OCI-LY7 (cell line): ENCODE results near the gene CDH23. TPM values are rescaled to one million over a fixed set of nuclear protein-coding genes. Genes with fewer than 3 reads are reported as not detected.

ENCODE experiments used
- BruUV-seq: library from RNA; stranded (reverse); fragments of 400-500 nt; replicated peaks from 2 replicates; lab custom pipeline; 2021; lab: Mats Ljungman, UMichigan
- CTCF ChIA-PET: fragments of 300-600 bp; sonication (Branson Sonifier 250); formaldehyde crosslinking; loops from one replicate; lab custom pipeline; 2022; ENCODE audit warnings: antibody characterized with exemption; ENCODE audit not compliant: unreplicated experiment; lab: Charles Lee
- POLR2A ChIA-PET: fragments of 300-600 bp; sonication (Branson Sonifier 250); formaldehyde crosslinking; loops from one replicate; lab custom pipeline; 2022; ENCODE audit warnings: antibody characterized with exemption; lab: Charles Lee
- DNase-seq: peaks from one replicate; pipeline ENCODE4 v3.0.0-alpha.2; 2015; ENCODE audit warnings: low spot score
- H2AFZ ChIP-seq: fragments of 200-600 bp; sonication (generic), shearing (Covaris generic); 2 replicates; pipeline ENCODE4 v1.6.1; 2014; ENCODE audit warnings: mild to moderate bottlenecking, antibody characterized with exemption, low read length, moderate library complexity
- H3K27ac ChIP-seq: fragments of 200-600 bp; sonication (generic); 2 replicates; pipeline ENCODE4 v1.5.1; 2014; ENCODE audit warnings: mixed run types, low read depth, mild to moderate bottlenecking, moderate library complexity, low read length, inconsistent platforms; ENCODE audit not compliant: poor library complexity, severe bottlenecking
- H3K36me3 ChIP-seq: fragments of 200-600 bp; sonication (generic); 2 replicates; pipeline ENCODE4 v1.6.1; 2014; ENCODE audit warnings: mild to moderate bottlenecking, antibody characterized with exemption, low read length, moderate library complexity, mixed read lengths; ENCODE audit not compliant: insufficient read depth
- H3K4me1 ChIP-seq: fragments of 200-600 bp; sonication (generic); 2 replicates; pipeline ENCODE4 v1.5.1; 2014; ENCODE audit warnings: mild to moderate bottlenecking, low read length; ENCODE audit not compliant: insufficient read depth, poor library complexity, severe bottlenecking
- H3K4me2 ChIP-seq: fragments of 200-600 bp; sonication (generic); 2 replicates; pipeline ENCODE4 v1.6.1; 2014; ENCODE audit warnings: mild to moderate bottlenecking, low read length
- H3K4me3 ChIP-seq: fragments of 200-600 bp; sonication (generic); 2 replicates; pipeline ENCODE4 v1.5.1; 2014; ENCODE audit warnings: mild to moderate bottlenecking, low read depth, low read length; ENCODE audit not compliant: poor library complexity, severe bottlenecking
- H3K79me2 ChIP-seq: fragments of 200-600 bp; sonication (generic); 2 replicates; pipeline ENCODE4 v1.6.1; 2016; ENCODE audit warnings: low read depth, mild to moderate bottlenecking, low read length, moderate library complexity, mixed read lengths; ENCODE audit not compliant: insufficient read depth
- H3K9me2 ChIP-seq: fragments of 200-600 bp; sonication (generic); 2 replicates; pipeline ENCODE4 v1.6.1; 2016; ENCODE audit warnings: mild to moderate bottlenecking, low read length, mixed read lengths; ENCODE audit not compliant: insufficient read depth
- H3K9me3 ChIP-seq: fragments of 200-600 bp; sonication (generic); 2 replicates; pipeline ENCODE4 v1.6.1; 2014; ENCODE audit warnings: mild to moderate bottlenecking, mixed run types, low read length, mixed read lengths
- H4K20me1 ChIP-seq: fragments of 200-600 bp; sonication (generic); 2 replicates; pipeline ENCODE4 v1.6.1; 2014; ENCODE audit warnings: mild to moderate bottlenecking, antibody characterized with exemption, low read length, moderate library complexity, mixed read lengths; ENCODE audit not compliant: insufficient read depth
- CTCF ChIP-seq: fragments of 200-600 bp; sonication (generic); conservative IDR thresholded peaks from 2 replicates; pipeline ENCODE4 v1.5.1; 2014; ENCODE audit warnings: mild to moderate bottlenecking, antibody characterized with exemption, low read length, moderate library complexity, mixed read lengths
- EZH2phosphoT487 ChIP-seq: fragments of 200-600 bp; sonication (generic); IDR thresholded peaks from 2 replicates; pipeline ENCODE4 v1.6.1; 2018; ENCODE audit warnings: low read depth, borderline replicate concordance, mild to moderate bottlenecking, mixed run types, antibody characterized with exemption, low read length, moderate library complexity, mixed read lengths
- intact Hi-C: fragments of 100-400 bp; cut with micrococcal nuclease; formaldehyde crosslinking; loops from one replicate; pipeline ENCODE4 v1.10.0; 2022; ENCODE audit not compliant: unreplicated experiment
- total RNA-seq, 2 experiments: library from RNA; depleted of rRNA in 1 of 2; stranded (reverse); fragments of >200 nt in 1 of 2; shearing (Covaris generic) in 1 of 2; gene quantifications; 2 replicates each; pipeline ENCODE4 v1.2.3, GENCODE V29; 2014 to 2022

The CDH23 gene
- total RNA-seq, 2 experiments from 2014 or later, result 0.92 to 9.9 TPM

- DNase-seq, result no peak
- Histone ChIP-seq H2AFZ (no peak overlapping the region), H4K20me1 (peaks cover 31% of the 10 kb centered on the region), H3K79me2 (peaks cover 98% of the 10 kb centered on the region), H3K4me2 (peak overlapping the region; percentile 34; the same call in 1 of the 2 replicates), H3K4me1 (peaks cover 75% of the 10 kb centered on the region), H3K9me3 (no peaks in the 10 kb centered on the region), H3K9me2 (no peaks in the 10 kb centered on the region), H3K36me3 (peaks cover 12% of the 10 kb centered on the region), H3K27ac (no peak overlapping the region), H3K4me3 (no peak overlapping the region)
- POLR2A ChIA-PET, result interaction anchor here (1.0 to 1.8 kb wide), 4 partner anchors 7 to 53 kb away, joined by 3 to 4 read pairs (median 4); no protein-coding TSS in a partner anchor
- intact Hi-C loops, result no loop called here
- TF ChIP-seq CTCF, result no peak
- no peak for TF ChIP-seq EZH2phosphoT487
- CTCF ChIA-PET, result no interaction called here
- BruUV-seq, result no TSS peak
Observed at GRCh38 chr10:71844084-71844483, 447.4 kb downstream of the CDH23 start.

- H3K4me2 ChIP-seq, result no peak overlapping the region
- H3K9me2 ChIP-seq, result no peaks in the 10 kb centered on the region
- no peaks in the 10 kb centered on the region for H3K9me3 ChIP-seq
- H4K20me1 ChIP-seq, result peaks cover 31% of the 10 kb centered on the region
- no peak overlapping the region for H2AFZ ChIP-seq
- intact Hi-C loops, result no loop called here
- H3K4me1 ChIP-seq, result peaks cover 80% of the 10 kb centered on the region
- H3K27ac ChIP-seq, result no peak overlapping the region
- ChIA-PET POLR2A (interaction anchor here (0.7 to 1.8 kb wide), 5 partner anchors 8 to 53 kb away, joined by 3 to 4 read pairs (median 4); no protein-coding TSS in a partner anchor), CTCF (interaction anchor here (1.2 kb wide), 1 partner anchor 9 kb away, joined by 3 read pairs; no protein-coding TSS in a partner anchor)
- peaks cover 100% of the 10 kb centered on the region for H3K79me2 ChIP-seq
- BruUV-seq, result no TSS peak
- peaks cover 12% of the 10 kb centered on the region for H3K36me3 ChIP-seq
- TF ChIP-seq CTCF, result no peak
- no peak for TF ChIP-seq EZH2phosphoT487
- DNase-seq, result no peak
- no peak overlapping the region for H3K4me3 ChIP-seq
Observed at GRCh38 chr10:71844695-71845094, 448.0 kb downstream of the CDH23 start.
